NCI-H2081 treated with DMSO at 0.1 percent for 48 hours (cell line): ENCODE results near the gene TSPAN7.

Source experiments
- DNase-seq: peaks from one replicate; lab custom pipeline; 2025; lab: John Stamatoyannopoulos, UW

TSPAN7 gene

DNA sequence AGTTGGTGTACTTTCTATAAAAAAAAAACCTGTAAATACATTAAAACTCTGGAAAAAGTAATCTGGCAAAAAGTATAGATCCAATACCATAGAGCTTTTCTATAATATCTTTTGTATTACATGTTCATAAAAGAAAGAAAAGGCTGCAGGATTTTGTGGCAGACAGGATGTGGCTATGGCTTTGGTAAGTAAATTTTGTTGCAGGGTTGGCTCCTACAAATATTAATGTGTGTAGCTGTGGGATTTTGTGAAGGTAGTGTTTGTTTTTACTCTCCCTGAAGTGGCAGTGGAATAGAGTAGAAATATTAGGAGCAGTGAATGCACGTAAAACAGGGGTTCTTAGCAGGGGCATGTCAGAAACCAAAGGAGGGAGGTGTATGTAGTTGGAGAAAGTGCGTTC, 84.8 kb downstream of the TSPAN7 start:
- DNase-seq, result no peak

DNA sequence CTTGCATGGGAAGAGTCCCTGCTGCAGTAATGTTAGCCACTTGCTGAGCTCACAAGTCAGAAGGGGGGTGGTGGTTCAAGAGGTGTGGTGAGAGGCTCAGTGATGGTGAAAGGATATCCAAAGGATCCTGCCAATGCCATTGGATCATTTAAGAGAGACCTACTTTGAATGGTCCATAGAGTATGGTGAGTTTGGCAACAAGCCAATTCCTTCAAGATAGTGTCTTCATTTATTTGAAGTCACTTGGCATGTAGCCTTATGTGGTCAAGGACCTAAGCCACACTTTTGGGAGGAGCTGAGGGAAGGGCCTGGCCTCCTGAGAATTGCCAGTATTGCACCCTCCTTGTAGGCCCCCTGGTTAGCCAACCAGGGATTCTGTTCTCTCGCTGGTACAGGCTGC, 87.9 kb downstream of the TSPAN7 start:
- DNase-seq, result no peak

DNA sequence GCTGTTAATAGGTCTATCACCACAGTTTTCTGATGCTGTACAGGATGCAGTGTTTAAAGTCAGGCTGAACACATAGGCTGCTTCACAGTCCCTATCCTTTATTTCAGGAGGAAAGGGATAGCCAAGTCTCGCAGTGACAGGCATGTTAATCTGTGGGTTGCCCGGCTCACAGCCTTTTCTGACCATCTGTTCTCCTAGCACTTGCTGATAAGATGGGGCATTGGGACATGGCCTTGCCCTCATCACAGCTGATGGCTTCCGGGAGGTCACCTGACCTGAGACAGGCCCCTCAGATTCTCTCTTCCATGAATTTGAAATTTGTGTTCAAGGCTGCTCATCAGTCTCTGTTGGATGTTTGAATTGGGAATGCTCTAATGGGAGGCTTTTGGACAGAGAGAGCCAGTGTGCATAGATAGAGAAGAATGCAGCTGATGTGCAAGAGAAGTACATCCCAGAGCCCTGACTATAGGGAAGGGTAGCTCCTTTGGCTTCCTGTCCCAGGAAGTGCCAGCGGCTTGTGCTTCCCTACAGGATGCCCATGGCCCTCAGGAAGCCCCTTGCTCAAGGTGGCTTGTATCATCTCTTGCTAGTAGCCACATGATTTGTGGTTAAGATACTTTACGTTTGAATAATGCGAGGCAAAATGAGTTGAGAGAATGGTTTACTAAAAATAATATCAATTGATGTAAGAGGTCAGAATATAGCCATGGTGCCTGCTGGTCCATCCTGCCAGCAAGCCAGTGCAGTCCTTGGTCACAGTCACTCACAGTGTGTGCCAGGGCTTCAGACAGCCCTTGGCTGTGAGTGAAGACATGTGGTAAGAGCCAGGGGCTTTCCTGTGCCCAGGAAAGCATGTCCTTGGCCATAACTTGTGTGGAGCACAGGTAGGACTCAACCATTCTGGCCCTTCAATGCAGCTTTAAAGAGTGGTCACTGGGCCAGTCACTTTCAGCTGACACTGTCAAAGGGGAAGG, 88.6 kb downstream of the TSPAN7 start:
- no peak for DNase-seq

DNA sequence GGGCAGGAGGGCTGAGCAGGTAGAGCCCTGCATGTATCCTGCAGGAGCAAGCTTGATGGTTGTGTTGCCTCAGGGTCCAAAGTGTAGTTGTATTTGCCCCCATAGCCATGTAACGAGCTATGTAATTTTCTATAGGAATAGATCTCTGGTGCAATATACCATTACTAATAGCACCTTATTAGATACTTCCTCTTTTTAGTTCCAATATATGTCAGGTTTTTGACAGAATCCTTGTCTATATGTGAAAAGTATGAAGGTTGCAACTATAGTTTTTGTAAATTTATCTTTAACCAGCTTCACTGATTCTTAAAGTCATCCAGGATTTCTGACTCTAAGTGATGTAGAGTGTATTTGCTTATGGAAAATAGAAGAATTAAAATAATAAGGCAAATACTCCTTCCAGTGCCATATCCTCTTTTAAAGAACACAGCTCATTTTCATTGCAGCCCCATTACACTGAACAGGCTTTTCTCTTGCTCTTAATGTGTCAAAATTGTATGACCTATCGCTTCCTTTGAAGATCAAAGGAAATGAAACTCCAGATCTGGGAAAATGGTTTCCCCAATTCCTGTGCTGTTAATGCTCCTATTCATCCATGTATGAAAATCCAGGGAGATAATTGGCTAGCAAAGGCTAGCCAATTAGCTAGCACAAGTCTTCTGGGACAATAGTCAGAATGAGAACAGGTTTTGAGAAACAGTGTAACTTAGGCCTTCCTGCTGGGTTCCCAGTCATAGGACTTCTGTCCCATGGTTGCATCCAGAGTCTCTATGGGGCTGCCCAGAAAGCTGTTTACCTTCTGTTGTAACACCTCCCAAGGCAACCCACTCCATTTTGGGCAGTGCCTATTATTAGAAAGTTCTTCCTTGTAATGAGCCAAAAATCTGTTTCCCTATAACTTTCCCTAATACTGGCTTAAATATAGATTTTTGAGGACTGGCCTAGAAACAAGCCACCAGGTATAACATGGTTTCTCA, 90.6 kb downstream of the TSPAN7 start:
- DNase-seq, result no peak

DNA sequence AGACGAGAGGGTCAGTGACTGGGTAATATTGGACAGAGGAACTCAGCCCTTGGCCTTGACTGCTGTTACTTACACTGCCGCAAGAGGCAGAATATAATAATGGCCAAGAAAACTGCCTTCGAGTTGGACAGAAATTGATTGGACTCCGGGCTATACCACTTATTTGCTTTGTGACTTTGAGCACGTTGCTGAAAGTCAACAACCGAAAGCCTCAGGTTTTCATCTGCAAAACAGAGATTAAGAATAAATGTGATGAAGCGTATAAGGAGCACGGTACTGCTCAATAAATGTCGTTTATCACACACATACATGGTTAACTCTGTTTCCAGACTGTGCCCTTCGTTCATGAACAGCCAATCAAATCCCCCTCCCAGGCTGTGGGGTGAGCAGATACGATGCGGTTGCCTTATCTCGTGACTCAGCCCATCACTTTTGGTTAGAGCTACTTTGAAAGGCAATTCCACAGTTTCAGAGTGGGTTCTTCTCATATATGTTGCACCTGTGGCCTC, 91.6 kb downstream of the TSPAN7 start:
- DNase-seq, result no peak

DNA sequence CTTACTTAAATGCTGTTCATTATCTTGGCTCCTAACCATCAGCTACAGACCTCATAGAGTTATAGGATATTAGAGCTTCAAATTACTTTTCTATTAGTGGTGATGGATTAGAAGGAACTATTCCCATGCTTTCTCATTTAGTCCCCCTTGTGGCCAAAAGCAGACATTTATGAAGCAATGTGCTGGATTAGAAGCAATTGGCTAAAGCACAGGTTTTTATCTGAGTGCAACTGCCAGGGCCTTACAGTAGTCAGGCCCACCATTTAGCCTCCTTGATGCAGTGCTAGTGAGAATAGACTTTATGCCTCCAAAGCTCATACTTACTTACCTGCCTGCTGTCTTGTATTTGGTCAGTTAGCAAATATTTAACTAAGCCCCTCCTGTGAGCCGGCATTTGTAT, 93.0 kb downstream of the TSPAN7 start:
- DNase-seq, result peak; percentile 25

DNA sequence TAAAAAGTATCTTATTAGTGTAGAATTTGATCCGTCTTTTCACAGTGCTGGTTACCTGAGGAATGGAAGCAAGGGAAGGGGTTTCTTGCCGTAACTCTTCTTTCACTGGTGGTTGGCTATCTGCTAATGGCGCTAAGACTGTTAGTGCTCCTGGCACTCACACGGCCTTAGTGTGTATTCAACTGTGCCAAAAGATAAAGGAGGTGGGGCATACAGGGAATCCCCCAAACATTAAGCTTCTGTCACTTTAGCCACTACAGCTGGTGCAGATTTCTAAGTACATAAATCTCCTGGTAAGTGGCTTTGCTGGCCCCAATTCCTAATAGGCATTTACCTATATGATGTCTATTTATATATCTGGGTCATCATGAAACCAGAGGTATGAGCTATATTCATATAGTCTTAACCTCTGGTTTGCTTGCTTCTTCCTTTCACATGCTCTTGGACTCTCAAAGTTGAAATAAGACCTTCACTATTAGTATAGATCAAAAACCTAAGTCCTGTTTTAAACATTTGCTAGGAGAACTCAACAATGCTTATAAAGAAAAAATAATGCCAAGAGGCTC, 95.1 kb downstream of the TSPAN7 start:
- DNase-seq, result no peak

DNA sequence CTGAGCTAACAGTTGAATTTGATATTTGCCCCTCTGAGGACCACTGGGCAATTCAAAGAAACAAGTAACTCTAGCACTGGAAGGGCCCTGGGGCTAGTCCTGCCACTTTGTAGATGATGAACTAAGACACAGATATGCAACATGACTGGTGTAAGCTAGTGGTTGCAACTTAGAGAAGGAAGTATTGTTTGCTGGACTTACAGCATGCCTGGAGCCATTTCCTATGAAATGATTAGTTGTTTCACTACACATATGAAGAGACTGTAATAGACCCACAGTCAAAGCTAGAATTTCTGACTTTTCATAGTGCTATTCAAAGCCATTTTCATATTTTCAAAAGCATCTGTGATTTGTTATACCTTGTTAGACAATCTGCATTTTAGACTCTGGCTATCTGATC, 96.2 kb downstream of the TSPAN7 start:
- DNase-seq, result no peak

DNA sequence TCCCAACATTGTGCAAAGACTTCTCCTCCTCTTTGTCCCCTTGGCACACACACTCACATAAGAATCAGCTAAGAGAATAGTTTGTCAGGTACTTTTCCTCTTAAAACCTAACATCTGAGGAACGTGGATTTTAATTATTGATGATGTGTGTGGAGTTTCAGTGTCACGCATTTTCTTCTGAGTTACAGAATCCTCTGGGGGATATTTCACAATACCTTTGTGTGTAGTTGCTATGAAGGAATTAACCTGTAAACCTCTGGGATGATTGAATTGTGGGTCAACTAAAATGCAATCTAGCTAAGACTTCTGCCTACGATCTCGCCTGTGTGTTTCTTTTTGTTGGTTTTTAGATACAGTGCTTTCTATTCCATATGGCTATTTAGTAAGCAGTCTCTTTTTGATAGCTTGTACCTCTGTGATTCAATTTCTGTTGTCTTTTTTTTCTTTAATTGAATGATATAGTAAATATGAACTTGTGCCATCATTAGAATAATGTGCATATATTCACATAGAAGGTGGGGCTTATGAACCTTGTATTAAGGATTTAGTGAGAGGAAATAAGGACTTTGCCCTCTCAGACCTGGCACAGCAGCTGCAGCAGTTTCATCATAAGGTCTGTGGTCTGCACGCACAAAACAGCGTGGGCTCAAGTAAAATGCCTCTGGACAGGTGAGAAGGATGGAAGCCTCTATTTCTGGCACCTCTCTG, 99.2 kb downstream of the TSPAN7 start:
- no peak for DNase-seq

DNA sequence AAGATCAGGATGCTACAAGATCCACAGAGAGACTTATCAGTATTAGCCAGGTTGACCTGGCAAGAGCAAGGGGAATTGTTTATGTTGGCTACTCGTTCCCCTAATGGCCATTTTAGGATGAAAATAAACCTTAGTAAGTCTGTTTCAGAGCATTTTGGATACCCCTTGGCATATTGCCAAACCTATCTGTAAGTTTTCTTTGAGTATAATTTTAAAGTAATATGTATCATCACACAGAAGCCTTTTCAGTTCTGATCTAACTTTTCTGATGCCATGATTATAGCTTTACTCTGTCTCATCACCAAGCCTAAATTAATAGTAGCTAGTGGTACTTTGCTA, 99.7 kb downstream of the TSPAN7 start:
- DNase-seq, result no peak

DNA sequence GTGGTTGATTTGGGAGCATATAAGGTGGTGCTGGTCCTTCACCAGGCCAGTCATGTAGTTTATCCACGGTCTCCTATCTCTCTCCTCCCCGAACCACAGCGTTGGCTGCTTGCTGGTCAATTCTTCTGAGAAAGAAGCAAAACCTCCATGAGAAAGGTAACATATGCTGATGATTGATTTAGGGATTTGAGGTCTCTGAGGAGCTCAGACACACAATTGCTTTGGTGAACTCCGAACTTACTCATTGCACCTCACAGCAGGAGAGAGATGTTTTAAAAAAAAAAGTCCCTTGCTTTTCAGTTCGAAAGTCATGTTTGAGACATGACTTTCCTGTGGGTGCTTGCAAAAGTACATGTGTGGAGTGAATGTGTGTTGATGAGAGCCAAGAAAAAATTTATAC, 100.2 kb downstream of the TSPAN7 start:
- no peak for DNase-seq

DNA sequence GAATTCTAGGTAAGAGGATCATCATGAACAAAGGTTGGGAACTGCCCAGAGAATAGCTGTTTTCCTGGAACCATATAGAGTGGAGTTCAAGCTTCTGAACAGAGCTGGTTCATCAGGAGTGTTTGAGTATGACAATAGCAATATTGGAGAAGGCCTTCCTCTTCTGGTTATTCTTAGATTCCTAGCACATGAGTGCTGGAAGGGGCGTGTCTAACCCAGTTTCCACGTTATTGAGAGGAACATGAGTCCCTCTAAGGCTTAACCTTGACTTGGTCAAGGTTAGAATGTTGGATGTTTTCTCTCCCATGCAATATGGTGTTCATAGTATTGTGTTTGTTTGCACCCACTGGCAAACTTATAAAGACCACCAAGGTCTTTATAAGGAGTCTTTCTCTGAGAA, 101.3 kb downstream of the TSPAN7 start:
- no peak for DNase-seq

DNA sequence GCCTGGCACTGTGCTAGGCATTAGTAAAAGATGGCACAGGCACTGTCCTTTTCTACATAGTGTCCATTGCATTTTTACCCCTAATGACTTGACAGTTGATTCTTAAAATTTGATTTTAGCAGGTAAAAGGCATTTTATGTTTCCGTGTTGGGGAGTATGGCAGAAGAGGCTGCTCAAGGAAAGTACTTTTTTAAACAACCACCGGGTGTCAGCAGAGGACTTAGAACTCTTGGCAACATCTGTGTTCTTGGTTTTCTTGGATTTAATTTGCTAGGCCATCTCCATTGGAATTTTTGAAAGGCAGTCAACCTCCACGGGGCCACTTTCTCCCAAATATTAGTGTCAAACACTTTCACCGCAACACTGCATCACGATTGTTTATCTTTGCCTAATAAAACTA, 102.9 kb downstream of the TSPAN7 start:
- no peak for DNase-seq

DNA sequence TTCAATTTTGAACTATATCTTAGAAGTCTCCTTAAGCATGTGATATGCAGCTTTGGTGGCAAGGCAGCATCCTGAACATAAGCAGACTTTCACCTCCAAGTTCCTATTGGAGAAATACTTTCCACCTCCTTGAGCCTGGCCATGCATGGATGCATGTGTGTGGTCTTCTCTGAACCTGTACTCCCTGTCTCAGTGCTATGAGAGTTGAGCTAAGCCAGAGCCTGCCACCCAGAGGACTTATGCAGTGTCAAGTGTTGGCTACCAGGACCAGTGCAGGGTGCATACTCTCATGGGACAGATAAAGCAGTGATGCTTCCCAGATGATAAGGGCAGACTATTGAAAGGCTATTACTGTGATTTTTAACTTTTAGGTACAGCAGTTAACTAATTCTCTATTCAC, 105.6 kb downstream of the TSPAN7 start:
- DNase-seq, result no peak

DNA sequence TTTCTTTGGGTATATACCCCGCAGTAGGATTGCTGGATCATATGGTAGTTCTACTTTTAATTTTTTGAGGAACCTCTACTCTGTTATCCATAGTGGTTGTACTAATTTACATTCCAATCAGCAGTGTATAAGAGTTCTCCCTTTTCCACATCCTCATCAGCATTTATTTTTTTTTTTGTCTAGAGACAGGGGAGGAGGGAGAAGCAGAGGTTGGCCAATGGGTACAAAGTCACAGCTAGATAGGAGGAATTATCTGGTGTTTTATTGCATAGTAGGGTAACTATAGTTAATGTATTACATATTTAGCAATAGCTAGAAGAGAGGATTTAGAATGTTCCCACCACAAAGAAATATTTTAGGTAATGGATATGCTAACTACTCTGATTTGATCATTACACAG, 107.4 kb downstream of the TSPAN7 start:
- DNase-seq, result no peak

DNA sequence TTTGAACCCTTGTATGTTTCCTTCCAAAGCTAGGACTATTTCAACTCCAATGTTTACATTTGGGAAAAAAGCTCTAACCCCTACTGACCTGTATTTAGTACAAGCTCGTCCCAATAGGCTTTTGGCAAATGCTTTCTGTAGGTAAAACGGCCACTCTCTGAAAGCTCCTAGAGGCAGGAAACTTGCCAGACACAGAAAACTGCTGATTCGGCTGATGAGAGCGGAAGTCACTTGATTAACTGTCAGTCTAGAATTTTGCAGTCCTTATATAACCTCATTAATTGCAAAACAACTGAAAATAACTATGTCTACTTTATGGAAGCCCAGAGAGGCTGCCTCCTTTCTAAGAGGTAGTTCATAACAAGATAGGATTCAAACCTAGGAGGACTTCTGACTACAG, 108.1 kb downstream of the TSPAN7 start:
- DNase-seq, result no peak

DNA sequence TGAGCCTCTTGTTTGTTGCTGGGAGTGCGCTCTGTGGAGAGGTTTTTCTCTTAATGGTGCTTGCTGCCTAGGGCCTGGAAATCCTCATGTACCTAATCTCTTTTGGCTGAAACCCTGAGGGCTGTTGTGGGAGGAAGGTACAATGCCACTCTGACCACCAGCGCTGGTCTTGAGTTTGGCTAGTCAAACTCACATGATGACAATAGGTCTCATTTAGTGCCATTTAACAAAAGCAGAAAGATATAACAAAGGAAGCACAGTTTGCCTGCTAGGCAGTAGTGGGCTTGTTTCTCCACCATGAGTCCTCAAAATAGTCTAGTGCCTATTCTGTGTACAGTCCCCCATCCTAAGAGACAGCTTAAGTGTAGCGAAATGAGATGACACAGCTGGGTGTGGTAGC, 111.3 kb downstream of the TSPAN7 start:
- no peak for DNase-seq

DNA sequence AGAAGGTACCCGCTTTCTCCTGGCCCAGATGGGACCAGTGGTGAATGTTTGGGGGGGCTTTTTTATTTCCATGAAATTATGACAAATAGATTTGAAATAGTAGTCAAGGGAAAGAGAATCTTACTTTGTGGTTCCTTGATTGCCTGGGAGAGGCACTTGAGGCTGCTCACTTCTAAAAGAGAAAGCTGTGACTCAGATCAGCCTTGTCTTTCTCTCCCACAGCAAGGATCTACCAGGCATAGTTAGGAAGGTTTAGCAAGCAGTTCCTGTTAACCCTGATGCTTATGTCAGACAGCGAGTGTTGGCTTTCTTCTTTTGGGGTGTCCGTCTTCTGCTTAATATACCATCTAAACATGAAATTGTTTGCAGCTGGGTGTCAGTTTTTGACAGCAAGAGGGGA, 114.5 kb downstream of the TSPAN7 start:
- no peak for DNase-seq

DNA sequence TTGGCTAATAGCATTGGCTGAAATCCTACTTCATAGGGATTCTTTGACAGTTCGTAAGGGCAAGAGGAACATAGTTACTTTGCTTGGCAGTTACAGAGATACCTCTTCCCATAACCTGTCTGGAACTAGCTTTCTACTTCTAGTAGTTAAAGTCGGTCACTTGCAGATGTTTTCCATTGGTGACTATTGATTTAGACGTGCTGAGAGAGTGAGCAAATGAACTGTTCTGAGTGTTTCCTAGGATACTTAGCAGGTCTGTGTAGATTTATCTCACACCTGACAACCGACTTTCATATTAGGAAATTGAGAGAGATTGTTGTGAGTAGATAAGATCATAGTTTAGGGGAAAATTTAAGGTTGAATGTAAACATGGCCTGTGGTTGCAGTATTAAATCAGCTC, 116.8 kb downstream of the TSPAN7 start:
- DNase-seq, result no peak

DNA sequence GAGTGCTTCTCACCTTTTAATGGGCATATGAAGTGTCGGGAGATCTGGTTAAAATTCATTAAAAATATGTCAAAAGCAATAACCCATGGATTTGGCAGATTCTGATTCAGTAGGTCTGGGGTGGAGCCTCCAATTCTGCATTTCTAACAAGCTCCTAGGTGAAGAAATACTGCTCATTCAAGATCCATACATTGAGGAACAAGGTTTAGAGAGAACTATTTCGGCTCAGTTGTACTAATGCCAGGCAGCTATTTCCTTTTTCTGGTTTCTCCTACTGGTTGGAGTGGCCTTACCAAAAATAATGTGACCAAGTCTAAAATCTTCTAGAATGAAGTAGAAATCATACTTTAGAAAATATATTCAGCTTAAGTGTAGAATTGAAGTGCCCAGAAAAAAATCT, 117.5 kb downstream of the TSPAN7 start:
- no peak for DNase-seq

DNA sequence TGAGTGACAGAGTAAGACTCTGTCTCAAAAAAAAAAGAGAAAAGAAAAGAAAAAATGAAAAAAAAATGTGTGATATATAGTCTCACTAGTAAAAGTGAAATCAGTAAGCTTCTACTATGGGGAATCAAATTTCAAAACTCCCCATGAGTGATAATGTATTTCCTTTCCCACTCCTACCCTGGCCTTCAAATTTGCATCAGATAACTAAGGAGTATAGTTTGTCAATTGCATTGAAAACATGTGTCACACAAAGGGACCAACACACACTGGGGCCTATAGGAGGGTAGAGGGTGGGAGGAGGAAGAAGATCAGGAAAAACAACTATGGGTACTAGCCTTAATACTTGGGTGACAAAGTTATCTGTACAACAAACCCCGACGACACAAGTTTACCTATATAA, 118.4 kb downstream of the TSPAN7 start:
- DNase-seq, result no peak

DNA sequence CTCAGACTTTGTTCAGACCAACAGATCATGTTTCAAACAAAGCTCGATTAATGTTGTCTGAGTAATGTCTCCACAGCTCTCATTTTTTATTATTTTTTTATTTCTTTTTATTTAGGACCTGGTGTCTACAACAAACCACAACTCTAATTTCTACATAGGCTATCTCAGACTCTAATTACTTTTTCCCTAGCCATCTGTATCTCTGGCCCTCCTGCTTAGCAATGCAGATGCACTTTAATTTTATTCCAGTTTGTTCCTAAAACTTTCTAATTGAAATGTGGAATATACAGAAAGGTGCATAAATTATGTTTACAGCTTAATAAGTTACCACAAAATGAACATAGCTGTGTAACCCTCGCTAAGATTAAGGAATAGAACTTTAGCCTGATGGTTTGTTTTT, 120.8 kb downstream of the TSPAN7 start:
- no peak for DNase-seq
